ENCODE data around the gene STEAP3.

Gene STEAP3

GRCh38 chr2:119201815-119202214 is 21.8 kb upstream of the STEAP3 start:
- Histone ChIP-seq H3K9me2 (replicated peaks; ENCODE audit: low read depth, low read length) (no peaks in the 10 kb centered on the region), H3F3A (ENCODE audit: low read depth) (no peaks in the 10 kb centered on the region), H3K27me3 (ENCODE audit: insufficient read depth, low read length, poor library complexity, severe bottlenecking) (no peaks in the 10 kb centered on the region), H3K79me2 (ENCODE audit: insufficient read depth, low read length) (no peaks in the 10 kb centered on the region), H3K36me3 (ENCODE audit: insufficient read depth, low read length) (no peaks in the 10 kb centered on the region), H3K4me2 (ENCODE audit: low read depth, low read length, poor library complexity, severe bottlenecking) (no peak overlapping the region), H3K4me1 (ENCODE audit: insufficient read depth, low read length, poor library complexity, severe bottlenecking) (no peaks in the 10 kb centered on the region), H4K20me1 (ENCODE audit: insufficient read depth, low read length, poor library complexity, severe bottlenecking) (no peaks in the 10 kb centered on the region), H3K4me3 (ENCODE audit: low read length, poor library complexity, severe bottlenecking) (no peak overlapping the region), H2AFZ (ENCODE audit: low read length) (no peak overlapping the region), H3K9ac (ENCODE audit: low read depth, low read length, poor library complexity, severe bottlenecking) (no peak overlapping the region), H3K9me3 (ENCODE audit: insufficient read depth, low read depth, low read length) (no peaks in the 10 kb centered on the region)
- no peak for TF ChIP-seq EZH2phosphoT487 (IDR thresholded peaks at IDR 0.05; ENCODE audit: borderline replicate concordance)
- no peak for TF ChIP-seq CTCF (conservative IDR thresholded peaks at IDR 0.05; ENCODE audit: low read length)

- Histone ChIP-seq H3K9ac (ENCODE audit: low read depth, low read length, poor library complexity, severe bottlenecking) (no peak overlapping the region), H3K4me1 (ENCODE audit: insufficient read depth, low read length, poor library complexity, severe bottlenecking) (no peaks in the 10 kb centered on the region), H3K27me3 (ENCODE audit: insufficient read depth, low read length, poor library complexity, severe bottlenecking) (no peaks in the 10 kb centered on the region), H3K36me3 (ENCODE audit: insufficient read depth, low read length) (no peaks in the 10 kb centered on the region), H3K9me2 (replicated peaks; ENCODE audit: low read depth, low read length) (no peaks in the 10 kb centered on the region), H3F3A (ENCODE audit: low read depth) (no peaks in the 10 kb centered on the region), H3K4me2 (ENCODE audit: low read depth, low read length, poor library complexity, severe bottlenecking) (no peak overlapping the region), H3K4me3 (ENCODE audit: low read length, poor library complexity, severe bottlenecking) (no peak overlapping the region), H3K79me2 (ENCODE audit: insufficient read depth, low read length) (no peaks in the 10 kb centered on the region), H2AFZ (ENCODE audit: low read length) (no peak overlapping the region), H3K9me3 (ENCODE audit: insufficient read depth, low read depth, low read length) (no peaks in the 10 kb centered on the region), H4K20me1 (ENCODE audit: insufficient read depth, low read length, poor library complexity, severe bottlenecking) (no peaks in the 10 kb centered on the region)
- TF ChIP-seq EZH2phosphoT487 (IDR thresholded peaks at IDR 0.05; ENCODE audit: borderline replicate concordance) (no peak), CTCF (conservative IDR thresholded peaks at IDR 0.05; ENCODE audit: low read length) (no peak)
Observed at GRCh38 chr2:119202610-119203310, 20.9 kb upstream of the STEAP3 start.

DNA sequence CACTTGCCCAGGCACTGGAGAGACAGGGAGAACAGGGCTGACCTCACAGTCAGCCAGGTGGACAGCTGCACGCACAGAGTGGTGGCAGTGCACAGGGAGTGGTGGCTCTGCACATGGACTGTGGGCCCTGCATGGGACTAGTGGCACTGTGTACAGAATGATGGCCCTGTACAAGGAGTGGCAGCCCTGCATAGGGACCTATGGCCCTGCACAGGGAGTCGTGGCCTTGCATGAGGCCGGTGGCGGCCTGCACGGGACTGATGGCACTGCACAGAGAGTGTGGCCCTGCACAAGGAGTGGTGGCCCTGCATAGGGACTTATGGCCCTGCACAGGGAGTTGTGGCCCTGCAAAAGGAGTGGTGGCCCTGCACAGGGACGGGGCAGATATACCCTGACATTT is 19.1 kb upstream of the STEAP3 start:
- Histone ChIP-seq H3K79me2 (ENCODE audit: insufficient read depth, low read length) (no peaks in the 10 kb centered on the region), H3K27me3 (ENCODE audit: insufficient read depth, low read length, poor library complexity, severe bottlenecking) (no peaks in the 10 kb centered on the region), H3K4me1 (ENCODE audit: insufficient read depth, low read length, poor library complexity, severe bottlenecking) (no peaks in the 10 kb centered on the region), H3K4me2 (ENCODE audit: low read depth, low read length, poor library complexity, severe bottlenecking) (no peak overlapping the region), H2AFZ (ENCODE audit: low read length) (no peak overlapping the region), H3K9me3 (ENCODE audit: insufficient read depth, low read depth, low read length) (no peaks in the 10 kb centered on the region), H3F3A (ENCODE audit: low read depth) (no peaks in the 10 kb centered on the region), H4K20me1 (ENCODE audit: insufficient read depth, low read length, poor library complexity, severe bottlenecking) (no peaks in the 10 kb centered on the region), H3K36me3 (ENCODE audit: insufficient read depth, low read length) (no peaks in the 10 kb centered on the region), H3K9me2 (replicated peaks; ENCODE audit: low read depth, low read length) (no peaks in the 10 kb centered on the region), H3K9ac (ENCODE audit: low read depth, low read length, poor library complexity, severe bottlenecking) (no peak overlapping the region), H3K4me3 (ENCODE audit: low read length, poor library complexity, severe bottlenecking) (no peak overlapping the region)
- TF ChIP-seq CTCF (conservative IDR thresholded peaks at IDR 0.05; ENCODE audit: low read length), result no peak
- no peak for TF ChIP-seq EZH2phosphoT487 (IDR thresholded peaks at IDR 0.05; ENCODE audit: borderline replicate concordance)

Data from Loucy (cell line).